Adrenal gland (tissue), 5 donors: Measurements from ENCODE around the gene AOPEP.

Experiments
- POLR2A ChIP-seq, 2 donors: fragments of 450-650 bp; IDR thresholded peaks; one replicate each; pipeline ENCODE4 v1.6.1; 2017; ENCODE audit warnings: antibody characterized with exemption in 2 of 2, mild to moderate bottlenecking in 2 of 2, moderate library complexity in 1 of 2
- TF ChIP-seq, protein P1 (sequence below), 6 experiments: fragments of 450-650 bp in 4 of 6; fragments of 200-600 bp in 2 of 6; sonication (generic) in 1 of 6; IDR thresholded peaks; 1 replicate in 5 of 6; 2 replicates in 1 of 6; pipeline versions ENCODE4 v1.5.1 to v1.8.0; 2016 to 2021; ENCODE audit warnings: antibody characterized with exemption in 6 of 6, mild to moderate bottlenecking in 2 of 6, moderate library complexity in 1 of 6
- donor health status: DM: no; HTN: no; CAD: no.

DNA sequence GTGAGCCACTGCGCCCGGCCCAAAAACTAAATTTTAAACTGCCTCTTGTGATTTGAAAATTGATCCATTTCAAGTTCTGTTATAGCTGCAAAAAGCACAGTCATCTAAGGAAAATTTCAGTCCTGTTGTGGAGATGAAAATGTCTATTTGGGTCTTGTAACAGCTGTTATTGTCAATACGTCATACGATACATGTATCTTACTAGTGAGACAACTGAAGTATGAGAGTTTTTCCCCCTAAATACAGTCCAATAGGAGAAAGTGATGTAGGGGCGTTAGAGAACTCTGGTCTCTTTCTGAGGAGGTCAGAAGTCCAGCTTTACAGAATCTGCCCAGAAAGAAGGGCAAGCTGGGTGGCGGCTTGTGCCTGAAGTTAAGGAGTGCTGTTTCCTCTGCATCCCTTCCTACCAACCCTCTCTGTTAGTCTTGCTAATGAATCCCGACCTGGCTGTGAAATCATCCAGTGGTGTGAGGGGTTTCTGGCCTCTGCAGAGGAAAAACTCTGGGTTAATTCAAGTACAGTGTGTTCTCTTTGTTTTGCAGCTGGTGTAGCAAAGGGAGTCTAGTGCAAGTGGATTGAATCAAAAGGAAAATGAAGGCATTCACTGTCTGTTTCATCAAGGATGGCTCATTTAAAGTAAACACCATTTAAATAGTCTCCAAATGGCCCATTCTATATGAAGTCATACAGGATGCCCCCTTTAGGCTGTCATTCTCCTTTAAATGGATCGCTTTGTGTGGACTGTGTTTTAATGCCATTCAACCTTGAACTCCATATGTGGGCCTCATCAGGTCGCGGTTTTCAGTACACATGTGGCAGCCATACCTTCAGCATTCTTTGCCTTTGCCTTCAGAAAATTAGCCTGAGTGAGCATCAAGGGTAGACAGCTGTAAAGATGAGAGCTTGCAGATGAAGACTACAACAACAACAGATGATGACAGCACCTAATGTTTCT lies 59.0 kb downstream of the AOPEP start:
- TF ChIP-seq, protein P1, sequence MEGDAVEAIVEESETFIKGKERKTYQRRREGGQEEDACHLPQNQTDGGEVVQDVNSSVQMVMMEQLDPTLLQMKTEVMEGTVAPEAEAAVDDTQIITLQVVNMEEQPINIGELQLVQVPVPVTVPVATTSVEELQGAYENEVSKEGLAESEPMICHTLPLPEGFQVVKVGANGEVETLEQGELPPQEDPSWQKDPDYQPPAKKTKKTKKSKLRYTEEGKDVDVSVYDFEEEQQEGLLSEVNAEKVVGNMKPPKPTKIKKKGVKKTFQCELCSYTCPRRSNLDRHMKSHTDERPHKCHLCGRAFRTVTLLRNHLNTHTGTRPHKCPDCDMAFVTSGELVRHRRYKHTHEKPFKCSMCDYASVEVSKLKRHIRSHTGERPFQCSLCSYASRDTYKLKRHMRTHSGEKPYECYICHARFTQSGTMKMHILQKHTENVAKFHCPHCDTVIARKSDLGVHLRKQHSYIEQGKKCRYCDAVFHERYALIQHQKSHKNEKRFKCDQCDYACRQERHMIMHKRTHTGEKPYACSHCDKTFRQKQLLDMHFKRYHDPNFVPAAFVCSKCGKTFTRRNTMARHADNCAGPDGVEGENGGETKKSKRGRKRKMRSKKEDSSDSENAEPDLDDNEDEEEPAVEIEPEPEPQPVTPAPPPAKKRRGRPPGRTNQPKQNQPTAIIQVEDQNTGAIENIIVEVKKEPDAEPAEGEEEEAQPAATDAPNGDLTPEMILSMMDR (IDR thresholded peaks at IDR 0.05), result no peak
- no peak for TF ChIP-seq POLR2A (IDR thresholded peaks at IDR 0.05)
